ENCODE measurements around the gene NAA20. TPM values are rescaled to one million over a fixed set of nuclear protein-coding genes. Genes with fewer than 3 reads are reported as not detected.

The NAA20 gene
- total RNA-seq, 1 experiment from 2014 or later = 31.0 TPM

GRCh38 chr20:19976595-19977372 lies 40.4 kb upstream of the NAA20 start:
- peak overlapping the region; percentile 62 for H3K4me3 Mint-ChIP-seq (ENCODE audit: low read depth, unreplicated experiment)
- H3K36me3 Mint-ChIP-seq (ENCODE audit: insufficient read depth, unreplicated experiment) = peaks cover 30% of the 10 kb centered on the region
- no peak for TF ChIP-seq CTCF (IDR thresholded peaks at IDR 0.05; ENCODE audit: unreplicated experiment)
- intact Hi-C loops (cut with micrococcal nuclease; ENCODE audit: unreplicated experiment) = loop anchor here (5.0 kb wide), 1 partner anchor 89 kb away; no protein-coding TSS in a partner anchor
- CTCF ChIA-PET = interaction anchor here (1.2 to 1.4 kb wide), 2 partner anchors 12 to 91 kb away, joined by 3 read pairs; no protein-coding TSS in a partner anchor
- H3K9me3 Mint-ChIP-seq (ENCODE audit: low read depth, unreplicated experiment) = no peaks in the 10 kb centered on the region
- H3K27ac Mint-ChIP-seq (ENCODE audit: unreplicated experiment) = peak overlapping the region; percentile 69
- DNase-seq = peak; percentile 43
- BruUV-seq (replicated peaks) = no TSS peak
- H3K4me1 Mint-ChIP-seq (ENCODE audit: low read depth, unreplicated experiment) = no peaks in the 10 kb centered on the region
- no peaks in the 10 kb centered on the region for H3K27me3 Mint-ChIP-seq (ENCODE audit: unreplicated experiment)

GRCh38 chr20:19977373-19977770 lies 39.8 kb upstream of the NAA20 start:
- DNase-seq = no peak
- BruUV-seq (replicated peaks) = no TSS peak
- Mint-ChIP-seq H3K27ac (ENCODE audit: unreplicated experiment) (no peak overlapping the region), H3K9me3 (ENCODE audit: low read depth, unreplicated experiment) (no peaks in the 10 kb centered on the region), H3K4me3 (ENCODE audit: low read depth, unreplicated experiment) (peak overlapping the region; percentile 62), H3K4me1 (ENCODE audit: low read depth, unreplicated experiment) (no peaks in the 10 kb centered on the region), H3K27me3 (ENCODE audit: unreplicated experiment) (no peaks in the 10 kb centered on the region), H3K36me3 (ENCODE audit: insufficient read depth, unreplicated experiment) (peaks cover 30% of the 10 kb centered on the region)
- no peak for TF ChIP-seq CTCF (IDR thresholded peaks at IDR 0.05; ENCODE audit: unreplicated experiment)
- CTCF ChIA-PET = interaction anchor here (1.2 to 1.4 kb wide), 2 partner anchors 13 to 91 kb away, joined by 3 read pairs; no protein-coding TSS in a partner anchor
- intact Hi-C loops (cut with micrococcal nuclease; ENCODE audit: unreplicated experiment) = loop anchor here (5.0 kb wide), 1 partner anchor 90 kb away; no protein-coding TSS in a partner anchor

GRCh38 chr20:19978511-19979210 lies 38.5 kb upstream of the NAA20 start:
- Mint-ChIP-seq H3K4me1 (ENCODE audit: low read depth, unreplicated experiment) (no peaks in the 10 kb centered on the region), H3K4me3 (ENCODE audit: low read depth, unreplicated experiment) (no peak overlapping the region), H3K36me3 (ENCODE audit: insufficient read depth, unreplicated experiment) (peaks cover 30% of the 10 kb centered on the region), H3K9me3 (ENCODE audit: low read depth, unreplicated experiment) (no peaks in the 10 kb centered on the region), H3K27me3 (ENCODE audit: unreplicated experiment) (no peaks in the 10 kb centered on the region), H3K27ac (ENCODE audit: unreplicated experiment) (no peak overlapping the region)
- CTCF ChIA-PET = interaction anchor here (0.6 kb wide), 1 partner anchor 883 kb away, joined by 3 read pairs; no protein-coding TSS in a partner anchor
- TF ChIP-seq CTCF (IDR thresholded peaks at IDR 0.05; ENCODE audit: unreplicated experiment) = no peak
- intact Hi-C loops (cut with micrococcal nuclease; ENCODE audit: unreplicated experiment) = loop anchor here (5.0 kb wide), 1 partner anchor 91 kb away; no protein-coding TSS in a partner anchor
- DNase-seq = no peak
- no TSS peak for BruUV-seq (replicated peaks)

GRCh38 chr20:19981031-19981451 lies 36.1 kb upstream of the NAA20 start:
- H3K27ac Mint-ChIP-seq (ENCODE audit: unreplicated experiment) = no peak overlapping the region
- no TSS peak for BruUV-seq (replicated peaks)
- CTCF ChIA-PET = no interaction called here

More at GRCh38 chr20:19981031-19981451, 36.1 kb upstream of the NAA20 start:
- Mint-ChIP-seq H3K27me3 (ENCODE audit: unreplicated experiment) (no peaks in the 10 kb centered on the region), H3K4me3 (ENCODE audit: low read depth, unreplicated experiment) (no peak overlapping the region), H3K36me3 (ENCODE audit: insufficient read depth, unreplicated experiment) (peaks cover 11% of the 10 kb centered on the region), H3K9me3 (ENCODE audit: low read depth, unreplicated experiment) (no peaks in the 10 kb centered on the region), H3K4me1 (ENCODE audit: low read depth, unreplicated experiment) (no peaks in the 10 kb centered on the region)
- TF ChIP-seq CTCF (IDR thresholded peaks at IDR 0.05; ENCODE audit: unreplicated experiment) = no peak
- DNase-seq = no peak
- intact Hi-C loops (cut with micrococcal nuclease; ENCODE audit: unreplicated experiment) = no loop called here

All from Calu3 (cell line).